Transverse colon (tissue), 4 donors: ENCODE measurements around the gene RBM44. TPM values are rescaled to one million over a fixed set of nuclear protein-coding genes. Genes with fewer than 3 reads are reported as not detected.
A peak's percentile ranks its signal among the peaks of the same experiment; 100 is the strongest.

ENCODE experiments used
- DNase-seq: peaks from one replicate; pipeline ENCODE4 v3.0.0-alpha.2; 2019
- H3K27ac ChIP-seq, 4 donors: fragments of 200-600 bp; sonication (generic); 2 replicates each; pipeline ENCODE4 v1.5.1; 2016 to 2018; ENCODE audit warnings: inconsistent platforms in 4 of 4
- H3K27me3 ChIP-seq: fragments of 200-600 bp; sonication (generic); 2 replicates; pipeline ENCODE4 v1.5.1; 2017; ENCODE audit warnings: inconsistent platforms
- H3K36me3 ChIP-seq, 4 donors: fragments of 200-600 bp; sonication (generic); 2 replicates each; pipeline ENCODE4 v1.5.1; 2017 to 2019; ENCODE audit warnings: inconsistent platforms in 4 of 4
- H3K4me1 ChIP-seq, 4 donors: fragments of 200-600 bp; sonication (generic); 2 replicates each; pipeline ENCODE4 v1.5.1; 2017 to 2020; ENCODE audit warnings: inconsistent platforms in 4 of 4
- H3K4me3 ChIP-seq, 4 donors: fragments of 200-600 bp; sonication (generic); 1 replicate in 1 of 4; 2 replicates in 3 of 4; pipeline versions ENCODE4 v1.5.1 to v1.6.1; 2017 to 2019; ENCODE audit warnings: inconsistent platforms in 4 of 4
- H3K9me3 ChIP-seq, 2 donors: fragments of 200-600 bp; sonication (generic); 2 replicates each; pipeline ENCODE4 v1.5.1; 2017 to 2019; ENCODE audit warnings: inconsistent platforms in 2 of 2
- EP300 ChIP-seq: sonication (generic); formaldehyde crosslinking; IDR thresholded peaks from one replicate; pipeline ENCODE4 v1.6.1; 2017; ENCODE audit warnings: antibody characterized with exemption, low read depth
- POLR2A ChIP-seq: fragments of 450-650 bp; IDR thresholded peaks from one replicate; pipeline ENCODE4 v1.6.1; 2016; ENCODE audit warnings: antibody characterized with exemption, mild to moderate bottlenecking, moderate library complexity
- POLR2AphosphoS5 ChIP-seq, 3 donors: sonication (generic); formaldehyde crosslinking; IDR thresholded peaks; one replicate each; pipeline ENCODE4 v1.6.1; 2016; ENCODE audit warnings: antibody characterized with exemption in 3 of 3
- WGBS, 2 donors: methylation state at CpG; one replicate each; pipeline ENCODE4 v1.1.5; 2018; ENCODE audit warnings: low coverage in 1 of 2; 5-methylcytosine and 5-hydroxymethylcytosine counted together
- in situ Hi-C, 4 donors: fragments of 200-750 bp; cut with MboI; loops; one replicate each; pipeline versions ENCODE4 v1.15.0 to v1.15.1; 2017; ENCODE audit warnings: low sequenced_read_pairs in 3 of 4, low pct_ligation_motif_present in 1 of 4, low pct_unique_long_range_greater_than_20kb in 1 of 4
- intact Hi-C: fragments of 100-400 bp; cut with DNase I; formaldehyde crosslinking; loops from one replicate; pipeline ENCODE4 v1.15.1; 2023; ENCODE audit warnings: low total_unique reads
- total RNA-seq, 4 donors: library from RNA; depleted of rRNA; stranded (reverse); fragments of >200 nt; gene quantifications; one replicate each; pipeline ENCODE4 v1.1.0, GENCODE V29; 2016
- TF ChIP-seq, protein P1 (sequence below), 5 experiments: fragments of 200-600 bp in 3 of 5; fragments of 450-650 bp in 2 of 5; sonication (generic) in 3 of 5; IDR thresholded peaks; 1 replicate in 2 of 5; 2 replicates in 3 of 5; pipeline ENCODE4 v1.5.1; 2016 to 2017; ENCODE audit warnings: antibody characterized with exemption in 5 of 5, inconsistent platforms in 3 of 5, mild to moderate bottlenecking in 2 of 5, moderate library complexity in 1 of 5

The RBM44 gene
- total RNA-seq, 4 donors from 2014 or later: 0.27 to 1.2 (median 0.95) TPM; not detected in 1

DNA sequence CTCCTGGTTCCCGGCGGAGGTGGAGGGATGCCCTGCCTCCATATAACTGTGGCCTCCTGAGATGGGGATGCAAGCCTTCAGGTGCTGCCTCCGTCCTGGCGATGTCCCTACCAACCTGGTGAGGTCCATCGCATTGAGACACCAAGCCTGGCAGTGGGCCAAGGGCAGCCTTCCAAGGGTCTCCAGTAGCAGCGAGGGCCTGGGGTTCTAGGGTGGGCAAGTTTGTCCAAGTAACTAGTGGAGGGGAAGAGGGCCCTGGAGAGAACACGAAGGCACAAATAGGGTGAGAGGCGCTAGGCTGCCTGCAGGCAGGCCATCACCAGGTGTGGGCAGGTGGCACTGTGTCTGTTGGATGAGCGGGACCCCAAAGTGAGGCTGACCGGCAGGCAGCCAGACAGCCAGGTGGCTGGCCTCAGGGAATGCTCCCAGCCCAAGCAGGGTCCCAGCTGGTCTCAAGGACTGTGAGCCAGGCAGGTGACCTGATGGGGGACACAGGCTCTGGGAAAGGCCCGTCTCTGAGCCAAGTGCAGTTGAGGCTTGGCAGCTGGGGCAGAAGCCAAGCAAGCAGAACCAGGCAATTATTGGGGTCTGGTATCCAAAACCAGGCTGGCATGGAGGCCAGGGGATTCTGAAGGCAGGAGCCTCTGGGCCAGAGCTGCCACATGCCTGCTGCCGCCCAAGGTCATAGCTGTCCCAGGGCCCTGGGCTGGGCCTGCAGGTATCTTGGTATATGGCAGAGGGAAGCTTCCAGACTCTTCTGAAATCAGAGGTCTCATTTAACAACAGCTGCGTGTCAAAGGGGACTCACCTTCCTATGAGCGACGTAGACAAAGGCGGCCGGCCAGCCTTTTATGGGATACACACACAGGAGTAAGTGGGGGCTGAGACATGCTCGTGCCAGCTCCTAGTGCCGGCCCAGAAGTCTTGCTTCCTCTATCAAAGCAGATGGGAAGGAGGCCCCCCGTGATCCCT lies 84.2 kb downstream of the RBM44 start:
- 84% methylated on average over 20 of the region's 20 CpGs; no CpG with 5 or more reads in 1 of the 2 donors for WGBS, 2 donors
- Histone ChIP-seq H3K27me3 (no peaks in the 10 kb centered on the region), H3K27ac (peak overlapping the region; percentile 67 to 95 (median 80)), H3K4me1 (peaks cover 13 to 29% (median 21%) of the 10 kb centered on the region in 4 donors), H3K4me3 (no peak overlapping the region), H3K9me3 (no peaks in the 10 kb centered on the region), H3K36me3 (no peaks in the 10 kb centered on the region)
- no peak for DNase-seq
- in situ Hi-C loops: no loop called here
- intact Hi-C loops: no loop called here
- no peak for TF ChIP-seq EP300
- TF ChIP-seq POLR2AphosphoS5 (IDR thresholded peaks at IDR 0.05): no peak
- no peak for TF ChIP-seq POLR2A
- TF ChIP-seq, protein P1, sequence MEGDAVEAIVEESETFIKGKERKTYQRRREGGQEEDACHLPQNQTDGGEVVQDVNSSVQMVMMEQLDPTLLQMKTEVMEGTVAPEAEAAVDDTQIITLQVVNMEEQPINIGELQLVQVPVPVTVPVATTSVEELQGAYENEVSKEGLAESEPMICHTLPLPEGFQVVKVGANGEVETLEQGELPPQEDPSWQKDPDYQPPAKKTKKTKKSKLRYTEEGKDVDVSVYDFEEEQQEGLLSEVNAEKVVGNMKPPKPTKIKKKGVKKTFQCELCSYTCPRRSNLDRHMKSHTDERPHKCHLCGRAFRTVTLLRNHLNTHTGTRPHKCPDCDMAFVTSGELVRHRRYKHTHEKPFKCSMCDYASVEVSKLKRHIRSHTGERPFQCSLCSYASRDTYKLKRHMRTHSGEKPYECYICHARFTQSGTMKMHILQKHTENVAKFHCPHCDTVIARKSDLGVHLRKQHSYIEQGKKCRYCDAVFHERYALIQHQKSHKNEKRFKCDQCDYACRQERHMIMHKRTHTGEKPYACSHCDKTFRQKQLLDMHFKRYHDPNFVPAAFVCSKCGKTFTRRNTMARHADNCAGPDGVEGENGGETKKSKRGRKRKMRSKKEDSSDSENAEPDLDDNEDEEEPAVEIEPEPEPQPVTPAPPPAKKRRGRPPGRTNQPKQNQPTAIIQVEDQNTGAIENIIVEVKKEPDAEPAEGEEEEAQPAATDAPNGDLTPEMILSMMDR (IDR thresholded peaks at IDR 0.05): no peak

DNA sequence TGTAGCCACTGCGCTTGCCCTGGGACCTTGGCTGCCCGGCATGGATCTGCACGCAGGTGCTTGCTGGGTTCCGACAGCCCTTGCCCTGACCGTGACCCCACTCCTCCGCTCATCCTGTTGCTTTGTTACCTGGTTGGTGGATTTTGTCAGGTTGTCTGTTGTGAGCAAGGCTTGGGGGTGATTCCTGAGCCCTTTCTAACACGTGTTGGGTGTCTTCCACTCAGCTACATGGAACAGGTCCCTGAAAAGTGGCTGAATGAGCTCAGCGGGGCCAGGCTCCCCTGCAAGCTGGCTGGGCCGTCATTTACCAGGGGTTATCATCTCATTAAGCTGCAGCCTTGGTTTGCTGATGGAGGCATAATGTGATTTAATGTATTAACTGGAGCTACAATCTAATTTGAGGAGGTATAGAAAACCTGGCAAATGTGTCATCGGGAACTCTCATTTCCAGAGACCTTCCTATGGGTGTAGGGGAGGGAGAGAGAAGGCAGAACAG lies 85.4 kb downstream of the RBM44 start:
- H3K27ac ChIP-seq: peak overlapping the region; percentile 67 to 95 (median 80)
- no peaks in the 10 kb centered on the region for H3K36me3 ChIP-seq
- H3K27me3 ChIP-seq: no peaks in the 10 kb centered on the region
- peaks cover 11 to 34% (median 19%) of the 10 kb centered on the region in 4 donors for H3K4me1 ChIP-seq
- no peak overlapping the region for H3K4me3 ChIP-seq
- TF ChIP-seq, protein P1 (IDR thresholded peaks at IDR 0.05): no peak
- TF ChIP-seq POLR2AphosphoS5 (IDR thresholded peaks at IDR 0.05): no peak
- no peak for TF ChIP-seq POLR2A
- TF ChIP-seq EP300: no peak
- no peak for DNase-seq
- intact Hi-C loops: no loop called here
- no peaks in the 10 kb centered on the region for H3K9me3 ChIP-seq
- 80 to 81% methylated on average over 1 to 10 of the region's 10 CpGs for WGBS, 2 donors
- in situ Hi-C loops: no loop called here

DNA sequence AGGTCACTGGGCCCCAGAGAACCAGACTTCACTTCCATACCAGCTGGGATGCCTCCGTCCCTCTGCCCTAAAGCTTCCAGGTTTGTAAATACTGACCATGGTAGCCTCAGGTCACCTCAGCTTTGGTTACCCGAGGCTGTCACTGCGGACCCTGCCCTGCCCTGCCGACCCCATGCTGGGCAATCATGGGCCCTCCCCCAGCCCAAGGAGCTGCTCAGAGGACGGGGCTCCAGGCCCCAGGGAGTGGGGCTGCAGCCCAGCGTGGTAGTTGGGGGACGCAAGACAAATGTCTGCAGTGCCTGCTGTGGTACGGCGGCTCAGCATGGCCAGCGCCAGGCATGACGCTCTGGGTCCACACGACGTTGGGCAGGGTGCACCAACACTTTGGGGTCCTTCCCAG lies 86.1 kb downstream of the RBM44 start:
- intact Hi-C loops: no loop called here
- H3K27ac ChIP-seq: peak overlapping the region; percentile 67 to 95 (median 80)
- 85 to 100% methylated on average over 1 to 13 of the region's 13 CpGs for WGBS, 2 donors

More for the DNA sequence above, 86.1 kb downstream of the RBM44 start:
- peaks cover 9 to 34% (median 17%) of the 10 kb centered on the region in 4 donors for H3K4me1 ChIP-seq
- DNase-seq: no peak
- no peaks in the 10 kb centered on the region for H3K36me3 ChIP-seq
- TF ChIP-seq POLR2AphosphoS5 (IDR thresholded peaks at IDR 0.05) (no peak), EP300 (no peak), POLR2A (no peak)
- TF ChIP-seq, protein P1 (IDR thresholded peaks at IDR 0.05): no peak
- no peak overlapping the region for H3K4me3 ChIP-seq
- no peaks in the 10 kb centered on the region for H3K27me3 ChIP-seq
- in situ Hi-C loops: no loop called here
- H3K9me3 ChIP-seq: no peaks in the 10 kb centered on the region
